ENCODE data around the gene RHOC. TPM values are rescaled to one million over a fixed set of nuclear protein-coding genes. Genes with fewer than 3 reads are reported as not detected.

The RHOC gene
- total and polyA plus RNA-seq, 2 donors (not counting 1 experiment from before 2014, with no cell fraction given), result 484 to 857 TPM

GRCh38 chr1:112717263-112717873, 10.4 kb upstream of the RHOC start:
- no peaks in the 10 kb centered on the region for H4K20me1 ChIP-seq (ENCODE audit: control insufficient read depth, extremely low read depth, insufficient read depth, low read length)
- no peak for DNase-seq (ENCODE audit: low read depth in 2 of 2)
- no peak overlapping the region for H3K27ac ChIP-seq (ENCODE audit: insufficient read depth, low read length)
- no peaks in the 10 kb centered on the region for H3K79me2 ChIP-seq (ENCODE audit: control insufficient read depth, insufficient read depth, low read length)
- TF ChIP-seq EZH2 (IDR thresholded peaks at IDR 0.05; ENCODE audit: low read length, missing control alignments), result no peak
- TF ChIP-seq, protein P1, sequence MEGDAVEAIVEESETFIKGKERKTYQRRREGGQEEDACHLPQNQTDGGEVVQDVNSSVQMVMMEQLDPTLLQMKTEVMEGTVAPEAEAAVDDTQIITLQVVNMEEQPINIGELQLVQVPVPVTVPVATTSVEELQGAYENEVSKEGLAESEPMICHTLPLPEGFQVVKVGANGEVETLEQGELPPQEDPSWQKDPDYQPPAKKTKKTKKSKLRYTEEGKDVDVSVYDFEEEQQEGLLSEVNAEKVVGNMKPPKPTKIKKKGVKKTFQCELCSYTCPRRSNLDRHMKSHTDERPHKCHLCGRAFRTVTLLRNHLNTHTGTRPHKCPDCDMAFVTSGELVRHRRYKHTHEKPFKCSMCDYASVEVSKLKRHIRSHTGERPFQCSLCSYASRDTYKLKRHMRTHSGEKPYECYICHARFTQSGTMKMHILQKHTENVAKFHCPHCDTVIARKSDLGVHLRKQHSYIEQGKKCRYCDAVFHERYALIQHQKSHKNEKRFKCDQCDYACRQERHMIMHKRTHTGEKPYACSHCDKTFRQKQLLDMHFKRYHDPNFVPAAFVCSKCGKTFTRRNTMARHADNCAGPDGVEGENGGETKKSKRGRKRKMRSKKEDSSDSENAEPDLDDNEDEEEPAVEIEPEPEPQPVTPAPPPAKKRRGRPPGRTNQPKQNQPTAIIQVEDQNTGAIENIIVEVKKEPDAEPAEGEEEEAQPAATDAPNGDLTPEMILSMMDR (conservative IDR thresholded peaks at IDR 0.05 in 1 of 2, IDR thresholded peaks at IDR 0.05 in 1 of 2; ENCODE audit: low read depth in 1 of 2, low read length in 2 of 2), result no peak
- H3K4me3 ChIP-seq (replicated peaks in 1 of 4; ENCODE audit: control extremely low read depth in 1 of 4, insufficient read depth in 1 of 4, low read depth in 3 of 4, low read length in 4 of 4), result no peak overlapping the region
- H2AFZ ChIP-seq (ENCODE audit: low read length), result no peak overlapping the region
- no peak overlapping the region for H3K9ac ChIP-seq (ENCODE audit: insufficient read depth, low read length)
- H3K4me2 ChIP-seq (ENCODE audit: extremely low read depth, insufficient read depth, low read length), result no peak overlapping the region
- H3K27me3 ChIP-seq (ENCODE audit: control insufficient read depth, insufficient read depth, low read length), result peaks cover 5% of the 10 kb centered on the region
- peaks cover 2% of the 10 kb centered on the region for H3K4me1 ChIP-seq (ENCODE audit: control insufficient read depth, extremely low read depth, insufficient read depth, low read length)
- H3K36me3 ChIP-seq (ENCODE audit: control insufficient read depth, insufficient read depth, low read length), result no peaks in the 10 kb centered on the region
- no peaks in the 10 kb centered on the region for H3K9me3 ChIP-seq (ENCODE audit: control insufficient read depth, insufficient read depth, low read depth, low read length)

DNA sequence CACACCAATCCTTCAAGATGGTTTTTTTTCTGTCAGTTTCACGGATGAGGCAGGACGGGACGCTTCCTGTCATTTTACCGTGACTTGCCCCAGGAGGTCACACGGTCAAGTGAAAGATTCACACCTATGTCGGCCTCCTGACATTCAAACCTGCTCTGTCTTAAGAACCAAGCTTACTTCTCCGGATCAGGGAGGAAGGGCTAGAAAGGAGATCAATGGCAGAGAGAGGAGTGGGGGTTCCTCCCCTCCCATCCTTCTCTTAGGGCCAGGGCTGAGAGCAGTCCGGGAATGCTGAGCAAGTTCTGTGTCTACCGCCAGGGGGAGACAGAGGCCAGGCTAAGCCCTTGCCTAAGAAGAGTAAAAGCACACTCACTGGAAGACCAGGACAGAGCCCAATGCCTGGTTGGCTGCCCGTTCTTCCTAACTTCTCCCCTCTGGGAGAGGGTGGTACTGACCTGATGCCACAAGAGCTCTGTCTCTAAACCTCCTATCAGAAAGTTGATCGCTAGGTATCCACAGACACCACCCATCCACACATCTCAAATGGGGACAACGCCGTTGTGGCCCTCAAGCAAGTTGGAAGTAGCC, 9.3 kb upstream of the RHOC start:
- no peak for TF ChIP-seq EZH2 (IDR thresholded peaks at IDR 0.05; ENCODE audit: low read length, missing control alignments)
- TF ChIP-seq, protein P1 (conservative IDR thresholded peaks at IDR 0.05 in 1 of 2, IDR thresholded peaks at IDR 0.05 in 1 of 2; ENCODE audit: low read depth in 1 of 2, low read length in 2 of 2), result peak; percentile 95 to 96
- Histone ChIP-seq H2AFZ (ENCODE audit: low read length) (peak overlapping the region; percentile 3), H3K9ac (ENCODE audit: insufficient read depth, low read length) (no peak overlapping the region), H3K36me3 (ENCODE audit: control insufficient read depth, insufficient read depth, low read length) (no peaks in the 10 kb centered on the region), H3K4me1 (ENCODE audit: control insufficient read depth, extremely low read depth, insufficient read depth, low read length) (peaks cover 2% of the 10 kb centered on the region), H3K4me2 (ENCODE audit: extremely low read depth, insufficient read depth, low read length) (peak overlapping the region; percentile 98), H3K4me3 (replicated peaks in 1 of 4; ENCODE audit: control extremely low read depth in 1 of 4, insufficient read depth in 1 of 4, low read depth in 3 of 4, low read length in 4 of 4) (peak overlapping the region; percentile 55 to 72 (median 62)), H3K79me2 (ENCODE audit: control insufficient read depth, insufficient read depth, low read length) (no peaks in the 10 kb centered on the region), H4K20me1 (ENCODE audit: control insufficient read depth, extremely low read depth, insufficient read depth, low read length) (no peaks in the 10 kb centered on the region), H3K27me3 (ENCODE audit: control insufficient read depth, insufficient read depth, low read length) (peaks cover 6% of the 10 kb centered on the region), H3K27ac (ENCODE audit: insufficient read depth, low read length) (no peak overlapping the region), H3K9me3 (ENCODE audit: control insufficient read depth, insufficient read depth, low read depth, low read length) (no peaks in the 10 kb centered on the region)
- peak; percentile 83 to 91 for DNase-seq (ENCODE audit: low read depth in 2 of 2)

- Histone ChIP-seq H3K79me2 (ENCODE audit: control insufficient read depth, insufficient read depth, low read length) (no peaks in the 10 kb centered on the region), H3K4me3 (replicated peaks in 1 of 4; ENCODE audit: control extremely low read depth in 1 of 4, insufficient read depth in 1 of 4, low read depth in 3 of 4, low read length in 4 of 4) (peak within 1 kb of the TSS; percentile 55 to 72 (median 62)), H3K4me1 (ENCODE audit: control insufficient read depth, extremely low read depth, insufficient read depth, low read length) (peaks cover 2% of the 10 kb centered on the region), H2AFZ (ENCODE audit: low read length) (peak within 1 kb of the TSS; percentile 67), H3K9ac (ENCODE audit: insufficient read depth, low read length) (peak within 1 kb of the TSS; percentile 5), H3K4me2 (ENCODE audit: extremely low read depth, insufficient read depth, low read length) (peak within 1 kb of the TSS; percentile 98), H3K36me3 (ENCODE audit: control insufficient read depth, insufficient read depth, low read length) (no peaks in the 10 kb centered on the region), H3K9me3 (ENCODE audit: control insufficient read depth, insufficient read depth, low read depth, low read length) (no peaks in the 10 kb centered on the region), H4K20me1 (ENCODE audit: control insufficient read depth, extremely low read depth, insufficient read depth, low read length) (no peaks in the 10 kb centered on the region), H3K27ac (ENCODE audit: insufficient read depth, low read length) (no peak within 1 kb of the TSS), H3K27me3 (ENCODE audit: control insufficient read depth, insufficient read depth, low read length) (peaks cover 8% of the 10 kb centered on the region)
- TF ChIP-seq, protein P1 (conservative IDR thresholded peaks at IDR 0.05 in 1 of 2, IDR thresholded peaks at IDR 0.05 in 1 of 2; ENCODE audit: low read depth in 1 of 2, low read length in 2 of 2), result no peak
- no peak for TF ChIP-seq EZH2 (IDR thresholded peaks at IDR 0.05; ENCODE audit: low read length, missing control alignments)
- DNase-seq (ENCODE audit: low read depth in 2 of 2), result peak; percentile 84 to 89
Measured at GRCh38 chr1:112715264-112716053, 8.5 kb upstream of the RHOC start, which contains the start of gene PPM1J. Gene PPM1J, minus strand, starts transcription at chr1:112715332. Its CDS starts 31 bp downstream, at chr1:112715301.
